CD4-positive, alpha-beta T cell treated with Interleukin-17A for 4 hours (primary cell): ENCODE data around the gene HK1.
"Not testable (repeated sequence)": the region's sequence is repeated elsewhere in the genome, so short reads cannot be mapped to it uniquely, and the experiment has no call there.

Experiments used
- DNase-seq: peaks from one replicate; pipeline ENCODE4 v3.0.0-alpha.2; 2020; ENCODE audit warnings: mixed read lengths

Gene HK1

DNA sequence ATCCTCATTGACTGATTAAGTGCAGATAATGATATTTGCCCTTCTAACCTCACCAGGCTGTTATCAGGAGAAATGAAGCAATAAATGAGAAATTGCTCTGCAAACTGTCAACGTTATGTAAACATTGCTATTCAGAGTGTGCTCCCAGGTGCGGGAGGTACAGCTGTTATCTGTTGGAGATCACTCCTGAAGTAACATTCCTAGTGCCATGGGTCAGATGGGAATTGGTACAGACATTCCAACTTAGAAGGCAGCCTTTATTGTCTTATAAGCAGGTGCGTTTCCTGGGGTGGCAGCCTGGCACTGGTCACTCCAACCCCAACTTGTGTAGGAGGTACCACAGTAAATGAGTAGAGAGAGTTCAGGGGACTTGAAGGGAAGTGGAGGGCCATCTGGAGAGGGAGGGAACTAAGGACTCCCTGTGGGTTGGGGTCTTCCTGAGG is 36.8 kb downstream of the HK1 start:
- DNase-seq = no peak

DNA sequence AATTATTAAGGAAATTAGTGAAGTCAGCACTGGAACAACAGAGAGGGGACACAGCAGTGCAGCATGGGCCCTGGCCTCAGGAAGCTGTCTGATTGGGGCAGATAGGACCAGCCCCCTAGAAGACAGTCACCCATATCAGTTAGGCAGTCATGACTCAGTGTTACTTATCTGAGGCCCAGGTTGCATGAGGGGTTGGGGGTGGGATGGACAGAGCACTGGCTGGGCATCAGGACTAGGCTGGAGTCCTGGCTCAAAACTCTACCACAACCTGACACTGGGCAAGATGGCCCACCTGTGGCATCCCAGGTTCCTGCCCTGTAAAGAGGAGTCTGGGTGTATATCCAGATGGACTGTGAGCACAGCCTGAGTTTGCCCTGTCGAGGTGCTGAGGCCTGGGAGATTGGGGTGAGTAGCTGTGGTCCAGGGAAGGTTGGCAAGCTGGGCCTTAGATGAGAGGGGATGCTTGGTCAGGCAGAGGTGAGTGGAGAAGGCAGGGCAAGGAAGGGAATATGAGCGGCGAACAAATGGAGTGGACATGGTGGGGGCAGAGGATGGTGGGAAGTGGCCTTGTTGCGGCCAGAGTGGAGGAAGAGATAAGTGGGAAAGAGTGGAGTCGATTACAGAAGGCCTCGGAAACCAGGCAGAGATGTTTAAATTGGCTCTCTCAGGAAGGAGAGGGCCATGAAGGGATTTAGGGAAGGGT is 37.5 kb downstream of the HK1 start:
- no peak for DNase-seq

DNA sequence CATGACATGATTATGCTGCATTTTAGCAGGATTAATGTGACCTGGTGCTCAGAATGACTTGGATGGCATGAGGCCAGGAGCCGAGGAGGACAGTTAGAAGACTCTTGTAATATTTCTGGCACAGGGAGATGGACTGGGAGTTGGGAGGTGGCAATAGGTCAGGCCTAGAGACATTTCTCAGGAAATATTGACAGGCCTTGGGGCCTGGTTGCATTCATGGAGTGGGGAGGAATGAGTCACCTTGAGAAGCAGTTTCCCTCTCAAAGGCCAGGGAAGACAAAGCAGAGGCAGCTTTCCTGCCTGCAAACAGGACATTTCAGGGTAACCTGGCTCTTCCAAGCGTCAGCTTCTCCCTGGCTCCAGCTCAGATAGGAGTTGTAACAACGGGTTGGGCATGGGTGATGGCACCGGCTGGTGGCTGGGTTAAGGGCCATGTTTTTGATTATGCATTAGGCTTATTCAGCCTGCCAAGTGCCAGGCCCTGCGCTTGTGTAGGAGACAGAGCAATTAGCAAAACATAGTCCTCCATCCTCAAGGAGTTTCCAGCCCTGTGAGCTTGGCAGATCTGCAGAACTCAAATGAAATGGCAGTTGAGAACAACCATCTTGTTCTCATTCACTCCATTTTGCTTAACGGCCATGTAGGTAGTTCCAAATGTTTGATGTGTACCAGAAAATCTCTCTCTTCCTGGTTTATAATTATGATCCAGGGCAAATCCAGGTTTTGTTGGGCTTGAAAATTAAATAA is 38.2 kb downstream of the HK1 start:
- no peak for DNase-seq

DNA sequence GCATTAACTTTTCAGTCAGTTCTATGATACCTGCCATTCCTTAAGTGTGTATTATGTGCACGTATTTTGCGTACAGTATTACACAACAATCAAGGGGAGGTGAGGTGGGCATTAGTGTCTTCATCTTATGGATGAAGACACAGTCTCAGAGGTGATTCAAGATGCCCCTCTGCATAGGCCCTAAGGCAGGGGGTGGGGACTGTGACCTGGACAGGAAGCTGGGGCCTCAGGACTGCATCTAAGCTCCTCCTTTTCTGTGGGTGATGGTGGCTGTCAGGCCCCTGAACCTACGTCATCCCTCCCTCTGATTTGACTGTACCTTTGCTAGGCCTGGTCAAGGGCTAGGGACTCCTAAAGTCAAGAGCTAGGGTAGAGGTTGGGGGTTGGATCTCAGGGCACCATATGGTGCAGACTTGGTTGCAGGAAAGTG is 38.9 kb downstream of the HK1 start:
- no peak for DNase-seq

DNA sequence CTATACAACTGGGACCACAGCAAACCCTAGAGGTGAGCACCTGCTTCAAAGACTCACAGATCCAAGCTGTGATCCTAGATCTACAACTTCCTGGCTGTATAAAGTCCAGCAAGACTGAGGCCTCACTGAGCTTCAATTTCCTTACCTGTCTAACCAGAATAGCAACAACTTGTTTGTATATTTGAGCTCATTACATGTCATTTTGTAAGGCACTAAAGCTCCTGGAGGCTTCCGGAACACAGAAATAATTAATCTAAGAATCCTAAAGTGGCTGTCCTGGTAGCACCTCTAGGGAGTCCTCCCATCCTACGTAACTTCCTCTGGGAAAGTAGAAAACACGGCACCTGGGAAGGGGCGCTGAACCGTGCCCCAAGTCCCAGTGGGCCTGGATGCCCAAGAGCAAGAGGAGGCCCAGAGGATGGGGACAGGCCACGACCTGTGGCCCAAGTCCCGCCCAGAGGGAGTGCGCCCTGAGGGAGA is 39.4 kb downstream of the HK1 start:
- DNase-seq = no peak

DNA sequence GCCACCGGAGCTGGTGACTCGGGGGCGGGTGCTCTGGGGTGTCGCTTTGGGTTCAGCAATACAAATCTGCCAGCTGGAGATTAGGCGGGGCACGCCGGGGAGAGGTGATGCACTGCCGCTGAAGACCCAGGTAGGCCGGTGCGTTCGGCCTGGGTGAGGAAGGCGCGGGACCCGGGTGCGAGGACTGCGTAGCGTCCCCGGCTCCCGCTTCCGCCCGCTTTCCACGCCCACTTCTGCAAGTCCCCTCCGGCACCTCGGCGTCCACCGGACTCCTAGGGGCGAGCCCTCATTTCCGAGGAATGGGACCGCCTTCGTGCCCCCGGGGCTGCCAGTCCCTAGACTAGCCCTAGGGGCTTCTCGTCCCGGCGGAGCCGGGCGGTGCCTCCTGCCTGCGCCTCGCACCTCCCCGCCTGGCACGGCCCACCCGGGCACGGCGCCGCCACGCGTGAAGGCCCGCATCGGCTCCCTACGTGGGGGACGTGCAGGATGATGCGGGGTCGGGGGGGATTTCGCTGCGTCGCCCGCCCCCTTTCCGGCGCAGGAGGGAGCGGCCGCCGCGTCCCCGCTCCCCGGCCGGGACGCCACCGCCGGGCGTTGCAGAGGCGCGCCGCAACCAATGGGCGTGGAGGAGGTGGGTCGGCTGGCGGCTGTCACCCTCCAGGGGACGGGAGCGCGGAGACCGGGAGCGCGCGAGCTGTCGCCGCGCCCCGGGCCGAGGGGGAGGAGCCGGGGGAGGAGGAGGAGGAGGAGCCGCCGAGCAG is 40.0 kb downstream of the HK1 start:
- DNase-seq = peak; percentile 93

DNA sequence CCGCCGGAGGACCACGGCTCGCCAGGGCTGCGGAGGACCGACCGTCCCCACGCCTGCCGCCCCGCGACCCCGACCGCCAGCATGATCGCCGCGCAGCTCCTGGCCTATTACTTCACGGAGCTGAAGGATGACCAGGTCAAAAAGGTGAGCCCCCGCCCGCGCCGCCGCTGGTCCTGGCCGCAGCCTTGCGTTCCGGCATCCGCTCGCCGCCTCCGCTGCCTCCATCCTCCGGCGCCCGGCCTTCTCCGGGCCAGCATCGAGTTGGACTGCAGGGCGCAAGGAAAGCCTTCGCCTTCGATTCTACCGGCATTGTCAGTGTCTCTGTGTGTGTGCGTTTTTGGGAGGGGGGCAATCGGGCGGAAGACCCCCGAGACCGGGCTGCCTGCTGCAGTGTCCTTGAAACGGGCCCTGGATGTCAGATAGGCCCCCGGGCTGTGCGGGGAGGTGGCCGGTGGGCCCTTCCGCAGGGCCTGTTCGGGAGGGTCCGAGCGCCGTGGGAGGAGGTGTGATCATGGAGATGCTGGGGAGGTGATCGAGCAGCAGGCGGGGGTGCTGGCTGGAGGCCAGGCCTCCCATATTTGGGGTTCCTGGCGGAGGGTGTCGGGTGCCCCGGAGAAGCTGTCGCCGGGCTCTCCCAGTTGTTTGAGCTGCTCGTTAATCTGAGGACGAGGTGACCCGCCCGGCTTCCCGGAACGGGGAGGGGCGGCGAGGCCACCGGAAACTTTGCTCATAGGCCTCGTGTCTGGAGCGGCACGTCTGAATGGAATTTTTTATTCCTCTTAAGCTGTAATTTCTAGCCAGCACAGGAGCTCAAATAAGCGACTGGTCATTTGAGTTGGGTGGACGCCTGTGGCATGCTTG is 40.8 kb downstream of the HK1 start:
- DNase-seq = peak; percentile 83

DNA sequence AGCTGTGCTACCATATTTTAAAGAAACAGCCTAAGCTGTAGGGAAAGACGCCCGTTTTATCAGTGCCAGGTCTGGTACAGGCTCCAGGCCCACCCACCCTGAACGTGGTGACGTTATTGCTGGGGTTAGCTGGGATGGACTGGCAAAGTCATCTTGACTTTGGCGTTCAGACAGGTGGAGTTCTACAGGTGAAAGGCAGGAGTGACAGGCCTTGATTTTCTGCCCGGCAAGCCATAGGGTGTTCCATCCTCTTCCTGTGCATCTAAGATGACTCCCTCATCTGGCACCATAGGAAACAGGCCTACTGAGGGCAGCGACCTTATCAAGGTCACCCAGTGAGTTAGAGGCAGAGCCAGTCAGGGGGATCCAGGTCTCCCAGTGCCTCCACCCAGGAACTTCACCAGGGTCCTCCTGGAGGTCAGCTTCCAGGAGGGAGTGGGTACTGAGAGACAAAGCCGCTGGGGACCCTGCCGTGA is 41.6 kb downstream of the HK1 start:
- DNase-seq = no peak

DNA sequence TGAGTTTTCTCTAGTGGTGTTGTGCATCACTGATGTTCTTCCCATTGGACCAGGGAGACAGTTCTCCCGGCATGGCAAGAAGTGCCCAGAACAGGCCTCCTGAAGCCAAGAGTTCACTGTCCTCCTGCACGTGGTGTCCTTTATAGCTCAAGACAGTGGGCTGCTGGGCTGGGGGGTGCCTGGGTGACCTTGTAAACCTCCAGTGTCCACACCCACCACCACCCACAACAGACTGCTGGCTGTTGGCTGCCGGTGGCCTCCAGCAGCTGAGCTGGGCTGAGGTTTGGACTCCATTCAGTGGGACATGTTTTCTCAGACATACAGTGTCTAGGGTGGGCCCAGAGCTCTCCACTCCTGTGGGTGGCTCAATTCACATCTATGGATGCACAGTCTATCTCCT is 42.2 kb downstream of the HK1 start:
- DNase-seq = no peak

DNA sequence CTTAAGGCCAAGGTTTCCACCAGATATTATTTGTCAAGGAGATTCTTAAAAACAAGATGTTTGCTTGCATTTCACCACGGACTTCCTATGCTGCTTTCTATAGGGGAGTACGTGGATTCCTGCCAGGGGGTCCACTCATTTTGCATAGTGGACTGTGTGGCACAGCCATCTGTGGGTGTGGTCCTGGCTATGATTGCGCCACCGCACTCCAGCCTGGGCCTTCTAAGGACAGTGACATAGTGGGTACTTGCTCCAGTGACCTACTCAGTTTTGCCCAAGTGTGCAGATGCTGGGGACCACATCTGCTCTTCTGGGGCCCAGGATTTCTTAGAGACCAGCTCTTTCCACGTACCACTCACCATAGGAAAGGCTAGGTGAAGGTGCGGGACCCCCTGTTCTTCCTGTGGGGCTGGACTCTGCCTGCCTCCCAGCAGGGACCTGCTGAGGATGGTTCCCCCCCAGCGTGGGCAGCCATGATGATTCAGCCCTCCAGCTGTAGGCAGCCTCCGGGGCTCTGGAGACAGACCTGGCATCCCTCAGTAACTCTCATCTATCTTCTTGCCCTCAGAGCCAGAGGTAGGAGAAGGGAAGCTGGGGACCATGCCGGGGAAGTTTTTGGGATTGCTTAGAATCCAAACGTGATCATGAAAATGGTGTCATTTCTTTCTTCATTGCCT is 42.9 kb downstream of the HK1 start:
- DNase-seq = no peak

DNA sequence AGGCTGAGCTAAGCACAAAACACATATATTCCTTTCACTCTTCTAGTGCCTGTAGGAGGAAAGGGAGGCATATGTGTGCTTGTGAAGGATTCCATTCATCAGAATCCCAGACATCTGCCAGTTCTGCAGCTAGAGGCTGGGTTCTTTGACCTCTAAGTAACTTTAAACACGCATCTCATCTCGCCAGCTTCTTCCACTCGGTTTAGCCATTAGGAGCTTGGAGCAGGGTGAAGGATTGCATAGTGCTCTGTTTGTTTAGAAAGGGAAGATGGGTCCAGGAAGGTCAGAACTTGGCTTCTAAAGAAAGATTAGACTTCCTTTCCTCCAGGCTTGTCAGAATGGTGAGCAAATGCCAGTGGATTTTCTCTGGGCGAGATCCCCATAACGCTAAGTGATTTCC is 43.6 kb downstream of the HK1 start:
- DNase-seq = no peak

DNA sequence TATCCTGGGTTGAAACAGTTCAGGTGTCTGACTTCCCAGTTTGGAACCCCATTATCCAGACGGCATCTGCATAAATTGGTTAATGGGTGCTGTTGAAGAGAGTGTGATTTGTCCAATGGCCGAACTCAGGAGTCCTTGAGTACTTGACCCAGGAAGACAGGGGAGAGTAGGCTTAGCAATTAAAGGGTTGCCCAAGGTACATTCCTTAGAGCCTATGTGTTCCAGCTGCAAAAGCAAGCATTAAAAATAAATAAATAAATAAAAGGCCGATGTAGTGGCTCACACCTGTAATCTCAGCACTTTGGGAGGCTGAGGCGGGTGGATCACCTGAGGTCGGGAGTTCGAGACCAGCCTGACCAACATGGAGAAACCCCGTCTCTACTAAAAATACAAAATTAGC is 44.0 kb downstream of the HK1 start:
- DNase-seq = not testable (repeated sequence)

DNA sequence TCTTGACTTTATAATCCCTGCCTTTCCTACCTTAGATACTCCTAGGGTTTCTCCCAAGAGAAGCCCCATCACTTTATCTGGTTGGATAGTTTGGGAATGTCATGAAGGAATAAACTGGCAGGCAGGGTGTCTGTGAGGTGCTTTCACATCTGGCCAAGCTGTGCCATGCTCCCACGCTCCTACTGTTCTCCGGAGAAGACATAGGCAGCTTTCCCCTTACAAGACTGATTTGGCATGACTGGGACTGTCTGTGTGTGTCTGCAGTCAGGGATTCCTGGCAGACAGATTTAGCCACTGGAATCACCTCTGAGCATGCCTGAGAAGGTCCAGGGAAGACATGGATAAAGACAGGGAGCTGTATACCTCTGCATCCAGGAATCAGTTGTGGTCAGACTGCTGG is 45.3 kb downstream of the HK1 start:
- no peak for DNase-seq

DNA sequence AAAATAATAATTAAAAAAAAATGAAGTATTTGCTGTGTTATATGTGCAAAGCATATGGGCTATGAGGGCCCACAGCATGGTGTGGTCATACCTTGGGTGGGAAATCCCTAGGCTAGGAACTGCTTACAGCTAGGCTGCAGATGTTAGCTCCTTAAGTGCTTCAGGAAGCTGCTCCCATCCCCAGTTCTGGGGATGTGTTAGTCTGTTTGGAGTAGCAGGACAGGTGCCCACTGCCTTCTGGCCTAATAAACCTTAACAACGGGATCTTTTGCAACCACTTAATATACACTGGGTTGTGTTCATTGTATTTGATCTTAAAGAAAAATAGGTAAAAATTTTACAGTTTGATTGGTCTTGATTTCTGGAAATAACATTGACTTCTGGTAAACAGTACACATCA is 46.3 kb downstream of the HK1 start:
- no peak for DNase-seq

DNA sequence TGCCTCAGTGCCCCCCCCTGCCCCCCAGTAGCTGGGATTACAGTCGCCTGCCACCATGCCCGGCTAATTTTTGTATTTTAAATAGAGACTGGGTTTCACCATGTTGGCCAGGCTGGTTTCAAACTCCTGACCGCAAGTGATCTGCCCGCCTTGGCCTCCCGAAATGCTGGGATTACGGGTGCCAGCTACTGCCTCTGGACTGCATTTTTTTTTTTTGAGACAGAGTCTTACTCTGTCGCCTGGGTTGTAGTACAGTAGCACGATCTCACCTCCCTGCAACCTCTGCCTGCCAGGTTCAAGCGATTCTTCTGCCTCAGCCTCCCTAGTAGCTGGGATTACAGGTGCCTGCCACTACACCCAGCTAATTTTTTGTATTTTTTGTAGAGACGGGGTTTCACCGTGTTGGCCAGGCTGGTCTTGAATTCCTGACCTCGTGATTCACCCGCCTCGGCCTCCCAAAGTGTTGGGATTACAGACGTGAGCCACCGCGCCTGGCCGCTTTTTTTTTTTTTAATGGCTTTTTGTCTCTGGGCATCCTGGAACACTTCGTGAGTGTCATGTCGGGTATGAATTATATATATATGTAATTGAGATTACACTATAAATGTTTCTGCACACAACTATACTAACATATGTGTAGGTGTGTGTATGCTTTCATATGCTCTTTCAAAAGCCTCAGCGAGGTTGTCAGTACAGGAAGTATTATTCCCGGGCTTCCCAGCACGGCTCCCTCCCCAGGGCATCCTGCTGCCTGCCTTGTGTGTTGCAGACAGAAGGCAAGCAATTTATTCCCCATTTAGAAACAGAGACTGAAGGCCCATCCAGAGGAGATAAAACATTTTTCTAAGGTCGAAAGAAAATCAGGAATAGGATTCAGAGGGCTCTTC is 47.6 kb downstream of the HK1 start:
- not testable (repeated sequence) for DNase-seq

DNA sequence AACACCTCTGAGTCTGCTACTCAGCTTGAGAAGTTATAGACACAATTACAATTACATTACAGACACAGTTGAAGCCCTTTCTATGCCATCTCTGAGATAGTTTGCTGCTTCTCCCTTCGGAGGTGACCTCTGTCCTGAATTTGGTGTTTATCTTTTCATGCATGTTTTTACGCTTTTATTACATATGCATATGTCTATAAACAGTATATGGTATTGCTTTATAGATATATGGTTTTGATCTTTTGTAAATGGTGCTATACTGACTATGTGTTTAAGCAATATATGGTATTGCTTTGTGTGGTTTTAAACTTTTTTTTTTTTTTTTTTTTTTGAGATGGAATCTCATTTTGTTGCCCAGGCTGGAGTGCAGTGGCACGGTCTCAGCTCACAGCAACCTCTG is 48.4 kb downstream of the HK1 start:
- no peak for DNase-seq

DNA sequence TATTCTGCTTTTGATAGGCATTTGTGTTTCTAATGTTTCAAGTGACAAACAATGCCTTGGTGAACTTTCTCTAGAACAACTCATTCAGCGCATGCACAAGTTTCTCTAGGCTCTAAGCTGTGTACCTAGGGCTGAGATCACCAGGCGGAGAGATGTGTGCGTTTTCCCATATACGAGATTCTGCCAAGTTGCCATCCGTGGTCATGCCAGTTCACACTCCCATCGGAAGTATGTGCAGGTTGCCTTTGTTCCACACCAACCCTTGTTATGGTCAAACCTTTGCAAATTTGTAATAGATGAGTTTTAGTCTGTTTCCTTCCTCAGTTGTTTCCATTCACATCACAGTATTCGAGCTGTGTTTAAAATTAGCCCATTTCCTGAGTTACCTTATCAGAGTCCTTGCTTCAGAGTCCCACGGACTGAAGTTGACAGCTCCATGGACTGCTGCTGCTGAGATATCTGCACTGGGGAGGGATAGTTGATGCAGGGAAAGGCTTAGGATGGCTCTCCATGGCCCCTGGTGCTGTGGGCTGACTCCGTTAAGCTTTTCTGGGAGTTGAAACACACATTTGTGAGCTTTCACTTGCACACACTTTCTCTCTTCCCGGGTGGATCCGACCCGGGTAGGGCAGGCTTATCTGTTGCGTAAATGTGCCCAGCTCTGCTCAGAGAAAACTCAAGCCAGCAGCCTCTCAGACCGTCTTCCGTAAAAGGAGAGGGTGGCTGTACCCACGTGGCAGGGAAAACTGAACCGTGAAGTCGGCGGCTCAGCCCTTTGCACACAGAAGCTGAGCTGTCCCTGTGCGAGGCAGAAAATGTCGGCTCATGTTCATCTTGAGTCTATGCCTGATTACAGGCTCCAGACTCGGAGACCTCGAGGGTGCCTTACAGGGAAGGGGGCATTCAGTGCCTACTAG is 49.4 kb downstream of the HK1 start:
- peak; percentile 71 for DNase-seq

DNA sequence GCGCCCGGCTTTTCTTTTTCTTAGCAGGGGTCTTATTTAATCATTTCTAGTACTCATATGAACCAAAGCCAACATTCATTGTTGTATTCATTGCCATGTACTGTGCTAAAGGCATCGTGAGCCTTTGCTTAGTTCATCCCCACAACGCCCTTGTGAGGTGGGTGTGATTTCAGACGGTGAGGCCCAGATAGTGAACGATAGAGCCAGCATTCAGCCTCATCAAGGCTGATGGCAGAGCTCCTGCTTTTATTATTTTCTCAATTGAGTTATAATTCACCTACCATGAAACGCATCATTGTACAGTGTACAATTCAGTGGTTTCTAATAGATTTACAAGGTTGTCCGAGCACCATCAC is 50.1 kb downstream of the HK1 start:
- DNase-seq = no peak

DNA sequence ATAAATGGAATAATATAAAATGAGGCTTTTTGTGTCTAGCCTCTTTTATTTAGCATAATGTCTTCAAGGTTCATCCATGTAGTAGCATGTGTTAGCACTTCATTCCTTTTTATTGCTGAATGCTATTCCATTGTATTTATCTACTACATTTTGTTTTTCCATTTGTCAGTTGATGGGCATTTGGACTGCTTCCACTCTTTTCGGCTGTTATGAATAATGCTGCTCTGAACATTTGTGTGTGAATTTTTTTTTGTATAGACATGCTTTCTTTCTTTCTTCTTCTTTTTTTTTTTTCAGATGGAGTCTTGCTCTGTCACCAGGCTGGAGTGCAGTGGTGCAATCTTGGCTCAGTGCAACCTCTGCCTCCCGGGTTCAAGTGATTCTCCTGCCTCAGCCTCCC is 50.6 kb downstream of the HK1 start:
- DNase-seq = not testable (repeated sequence)

DNA sequence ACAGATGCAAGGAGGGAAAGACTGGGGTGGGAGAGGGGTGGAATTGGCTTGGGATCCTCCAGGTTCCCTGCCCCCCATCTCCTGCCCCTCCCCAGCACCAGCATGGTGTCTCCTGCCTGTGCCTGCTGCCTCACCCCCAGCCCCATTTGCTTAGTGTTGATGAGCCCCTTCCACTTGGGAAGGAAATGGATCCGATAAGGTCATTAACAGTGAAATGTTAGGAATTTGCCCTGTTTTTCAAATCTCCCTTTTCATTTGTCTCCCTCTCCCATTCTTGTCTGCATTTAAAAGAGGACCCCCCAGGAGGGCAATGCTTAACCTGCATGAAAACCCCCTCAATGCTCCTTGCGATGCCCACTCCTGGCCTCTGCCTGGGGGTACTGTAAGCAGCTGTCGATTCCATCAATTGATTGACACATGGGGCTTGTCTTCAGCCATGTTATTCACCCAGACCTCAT is 51.5 kb downstream of the HK1 start:
- DNase-seq = no peak
